Lower leg skin (tissue), 4 donors: ENCODE data around the gene TTLL5. TPM values are rescaled to one million over a fixed set of nuclear protein-coding genes. Genes with fewer than 3 reads are reported as not detected.
"Not testable (repeated sequence)": the region's sequence is repeated elsewhere in the genome, so short reads cannot be mapped to it uniquely, and the experiment has no call there.

ENCODE experiments used
- DNase-seq, 2 donors: peaks; one replicate each; pipeline ENCODE4 v3.0.0-alpha.2; 2019; ENCODE audit warnings: low spot score in 2 of 2
- H3K4me3 ChIP-seq: fragments of 200-600 bp; sonication (generic); 2 replicates; pipeline ENCODE4 v1.5.1; 2017; ENCODE audit warnings: mild to moderate bottlenecking, low read depth; ENCODE audit not compliant: poor library complexity, severe bottlenecking
- CTCF ChIP-seq, 3 donors: fragments of 450-650 bp; IDR thresholded peaks; one replicate each; pipeline ENCODE4 v1.5.1; 2016; ENCODE audit warnings: antibody characterized with exemption in 3 of 3, mild to moderate bottlenecking in 3 of 3, moderate library complexity in 2 of 3
- POLR2A ChIP-seq, 2 donors: fragments of 450-650 bp; IDR thresholded peaks; one replicate each; pipeline ENCODE4 v1.6.1; 2016 to 2017; ENCODE audit warnings: antibody characterized with exemption in 2 of 2, mild to moderate bottlenecking in 1 of 2, moderate library complexity in 1 of 2
- WGBS, 2 donors: methylation state at CpG; one replicate each; pipeline ENCODE4 v1.1.5; 2018; 5-methylcytosine and 5-hydroxymethylcytosine counted together
- intact Hi-C: fragments of 100-400 bp; cut with DNase I; formaldehyde crosslinking; loops from one replicate; pipeline ENCODE4 v1.15.0; 2023; ENCODE audit warnings: low total_unique reads
- total RNA-seq, 4 donors: library from RNA; depleted of rRNA; stranded (reverse); fragments of >200 nt; gene quantifications; one replicate each; pipeline ENCODE4 v1.1.0, GENCODE V29; 2016

Gene TTLL5
- total RNA-seq, 4 donors from 2014 or later, result 16.5 to 31.1 (median 18.4) TPM

- no peak for DNase-seq
- intact Hi-C loops, result no loop called here
- WGBS, 2 donors, result 82 to 90% methylated on average over 1 of the region's 1 CpG
- TF ChIP-seq CTCF (IDR thresholded peaks at IDR 0.05), result no peak
- TF ChIP-seq POLR2A (IDR thresholded peaks at IDR 0.05), result no peak
- H3K4me3 ChIP-seq, result no peak overlapping the region
Measured at GRCh38 chr14:75917946-75918335, 256.9 kb downstream of the TTLL5 start.

DNA sequence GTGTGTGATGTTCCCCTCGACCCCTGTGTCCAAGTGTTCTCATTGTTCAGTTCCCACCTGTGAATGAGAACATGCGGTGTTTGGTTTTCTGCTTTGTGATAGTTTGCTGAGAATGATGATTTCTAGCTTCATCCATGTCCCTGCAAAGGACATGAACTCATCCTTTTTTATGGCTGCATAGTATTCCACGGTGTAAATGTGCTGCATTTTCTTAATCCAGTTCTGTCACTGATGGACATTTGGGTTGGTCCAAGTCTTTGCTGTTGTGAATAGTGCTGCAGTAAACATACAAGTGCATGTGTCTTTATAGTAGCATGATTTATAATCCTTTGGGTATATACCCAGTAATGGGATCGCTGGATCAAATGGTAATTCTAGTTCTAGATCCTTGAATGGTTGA is 259.4 kb downstream of the TTLL5 start:
- H3K4me3 ChIP-seq, intact Hi-C loops, DNase-seq: not testable (repeated sequence)
- WGBS, 2 donors, result 98% methylated on average over 4 of the region's 4 CpGs

DNA sequence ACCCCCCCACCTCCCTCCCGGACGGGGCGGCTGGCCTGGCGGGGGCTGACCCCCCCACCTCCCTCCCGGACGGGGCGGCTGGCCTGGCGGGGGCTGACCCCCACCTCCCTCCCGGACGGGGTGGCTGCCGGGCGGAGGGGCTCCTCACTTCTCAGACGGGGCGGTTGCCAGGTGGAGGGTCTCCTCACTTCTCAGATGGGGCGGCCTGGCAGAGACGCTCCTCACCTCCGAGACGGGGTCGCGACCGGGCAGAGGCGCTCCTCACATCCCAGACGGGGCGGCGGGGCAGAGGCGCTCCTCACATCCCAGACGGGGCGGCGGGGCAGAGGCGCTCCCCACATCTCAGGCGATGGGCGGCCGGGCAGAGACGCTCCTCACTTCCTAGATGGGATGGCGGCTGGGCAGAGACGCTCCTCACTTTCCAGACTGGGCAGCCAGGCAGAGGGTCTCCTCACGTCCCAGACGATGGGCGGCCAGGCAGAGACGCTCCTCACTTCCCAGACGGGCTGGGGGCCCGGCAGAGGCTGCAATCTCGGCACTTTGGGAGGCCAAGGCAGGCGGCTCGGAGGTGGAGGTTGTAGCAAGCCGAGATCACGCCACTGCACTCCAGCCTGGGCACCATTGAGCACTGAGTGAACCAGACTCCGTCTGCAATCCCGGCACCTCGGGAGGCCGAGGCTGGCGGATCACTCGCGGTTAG is 264.2 kb downstream of the TTLL5 start:
- DNase-seq, intact Hi-C loops, H3K4me3 ChIP-seq: not testable (repeated sequence)
- 98 to 100% methylated on average over 8 to 41 of the region's 54 CpGs for WGBS, 2 donors

GRCh38 chr14:75926431-75927115 is 265.5 kb downstream of the TTLL5 start:
- no peak overlapping the region for H3K4me3 ChIP-seq
- TF ChIP-seq POLR2A (IDR thresholded peaks at IDR 0.05), result no peak
- TF ChIP-seq CTCF (IDR thresholded peaks at IDR 0.05), result no peak
- no peak for DNase-seq
- intact Hi-C loops, result no loop called here
- 94 to 95% methylated on average over 4 of the region's 4 CpGs for WGBS, 2 donors

- TF ChIP-seq POLR2A (IDR thresholded peaks at IDR 0.05) (no peak), CTCF (IDR thresholded peaks at IDR 0.05) (no peak)
- no peak overlapping the region for H3K4me3 ChIP-seq
- DNase-seq, result no peak
- 79 to 90% methylated on average over 6 of the region's 6 CpGs for WGBS, 2 donors
- intact Hi-C loops, result no loop called here
Measured at GRCh38 chr14:75927564-75928087, 266.6 kb downstream of the TTLL5 start.

- H3K4me3 ChIP-seq, result no peak overlapping the region
- DNase-seq, result no peak
- 32 to 41% methylated on average over 5 of the region's 5 CpGs for WGBS, 2 donors
- TF ChIP-seq CTCF (IDR thresholded peaks at IDR 0.05) (no peak), POLR2A (IDR thresholded peaks at IDR 0.05) (no peak)
- intact Hi-C loops, result no loop called here
Measured at GRCh38 chr14:75928690-75929181, 267.7 kb downstream of the TTLL5 start.
